Suppressor macrophage treated with lipopolysaccharide for 4 hours (primary cell): ENCODE measurements around the gene TEX51.
A peak's percentile ranks its signal among the peaks of the same experiment; 100 is the strongest.

Source experiments
- DNase-seq: peaks from one replicate; pipeline ENCODE4 v3.0.0-alpha.2; 2020

The TEX51 gene

DNA sequence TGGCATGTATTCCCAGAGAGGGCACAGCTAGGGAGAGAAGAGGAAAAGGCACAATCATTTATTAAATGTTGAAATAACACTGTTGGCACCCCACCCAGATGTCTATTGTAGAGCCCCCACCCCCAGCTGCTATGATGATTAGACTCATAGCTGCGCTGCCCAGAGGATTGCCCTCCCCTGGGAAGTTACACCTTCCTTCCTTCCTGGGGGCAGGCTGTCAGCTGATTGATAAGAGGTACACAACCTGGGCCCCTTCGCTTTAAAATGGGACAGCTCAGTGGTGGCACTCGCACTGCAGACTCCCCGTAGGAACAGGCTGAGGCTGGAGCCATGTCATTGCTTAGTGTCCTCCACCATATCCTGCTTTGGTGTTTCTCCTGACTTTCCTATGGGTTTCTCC is 18.1 kb downstream of the TEX51 start:
- DNase-seq, result no peak

DNA sequence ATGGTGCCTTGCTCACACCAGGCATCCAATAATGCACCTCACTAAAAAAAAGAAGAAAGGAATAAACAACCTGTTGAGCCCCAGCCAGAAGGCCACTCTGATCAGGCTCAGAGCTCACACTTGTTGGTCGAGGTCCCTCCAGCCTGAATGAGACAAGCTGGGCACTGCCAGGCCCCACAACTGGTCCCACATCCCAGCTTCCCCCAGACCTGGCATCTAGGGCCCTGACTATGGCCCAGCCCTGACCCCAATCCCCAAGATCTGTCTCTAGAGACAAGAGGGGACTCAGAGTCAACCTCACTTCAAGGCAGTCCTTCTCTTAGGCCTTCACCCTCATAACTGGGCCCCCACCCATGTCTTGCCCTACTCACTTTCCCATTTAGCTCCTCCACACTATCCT is 22.4 kb downstream of the TEX51 start:
- no peak for DNase-seq

DNA sequence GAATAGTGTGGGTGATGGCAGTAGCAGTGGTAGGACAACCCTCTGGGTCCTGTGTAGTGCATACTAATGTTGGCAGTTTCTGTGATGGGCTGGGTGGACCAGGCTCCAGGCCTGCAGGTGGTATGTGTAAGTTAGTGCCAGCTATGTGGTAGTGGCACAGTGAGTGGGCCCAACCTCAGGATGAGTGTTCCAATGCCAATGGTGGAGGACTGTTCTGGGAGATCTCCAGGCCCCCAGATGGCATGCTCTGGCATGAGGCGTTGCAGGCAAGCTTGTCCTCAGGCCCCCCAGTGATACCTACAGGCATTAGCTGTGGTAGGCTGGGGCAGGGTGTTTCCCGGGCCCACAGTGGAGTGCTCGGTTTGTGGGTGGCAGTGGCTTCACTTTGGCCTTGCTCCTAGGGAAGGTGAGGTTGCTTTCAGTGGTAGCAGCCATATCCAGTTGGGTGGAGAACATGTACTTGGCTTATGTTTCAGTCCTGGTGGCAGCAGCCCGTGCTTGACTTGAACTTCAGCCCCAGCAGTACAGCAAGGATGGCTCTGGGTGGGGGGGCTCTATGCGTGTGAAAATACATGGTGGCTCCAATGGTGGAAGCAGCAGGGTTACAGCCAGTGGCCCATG is 32.4 kb downstream of the TEX51 start:
- DNase-seq, result no peak

DNA sequence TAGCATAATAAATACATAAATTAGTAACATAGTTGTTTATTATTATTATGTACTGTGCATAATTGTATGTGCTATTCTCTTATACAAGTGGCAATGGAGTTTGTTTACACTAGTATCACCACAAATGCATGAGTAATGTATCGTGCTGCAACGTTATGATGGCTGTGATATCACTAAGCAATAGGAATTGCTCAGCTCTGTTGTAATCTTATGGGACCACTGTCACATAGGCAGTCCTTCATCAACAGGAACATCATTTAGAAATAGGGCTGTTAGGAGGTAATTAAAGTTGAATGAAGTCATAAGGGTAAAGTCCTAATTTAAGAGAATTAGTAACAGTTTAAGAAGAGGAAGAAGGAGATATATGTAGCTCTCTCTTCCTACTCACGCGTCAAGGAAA is 33.8 kb downstream of the TEX51 start:
- DNase-seq, result no peak

DNA sequence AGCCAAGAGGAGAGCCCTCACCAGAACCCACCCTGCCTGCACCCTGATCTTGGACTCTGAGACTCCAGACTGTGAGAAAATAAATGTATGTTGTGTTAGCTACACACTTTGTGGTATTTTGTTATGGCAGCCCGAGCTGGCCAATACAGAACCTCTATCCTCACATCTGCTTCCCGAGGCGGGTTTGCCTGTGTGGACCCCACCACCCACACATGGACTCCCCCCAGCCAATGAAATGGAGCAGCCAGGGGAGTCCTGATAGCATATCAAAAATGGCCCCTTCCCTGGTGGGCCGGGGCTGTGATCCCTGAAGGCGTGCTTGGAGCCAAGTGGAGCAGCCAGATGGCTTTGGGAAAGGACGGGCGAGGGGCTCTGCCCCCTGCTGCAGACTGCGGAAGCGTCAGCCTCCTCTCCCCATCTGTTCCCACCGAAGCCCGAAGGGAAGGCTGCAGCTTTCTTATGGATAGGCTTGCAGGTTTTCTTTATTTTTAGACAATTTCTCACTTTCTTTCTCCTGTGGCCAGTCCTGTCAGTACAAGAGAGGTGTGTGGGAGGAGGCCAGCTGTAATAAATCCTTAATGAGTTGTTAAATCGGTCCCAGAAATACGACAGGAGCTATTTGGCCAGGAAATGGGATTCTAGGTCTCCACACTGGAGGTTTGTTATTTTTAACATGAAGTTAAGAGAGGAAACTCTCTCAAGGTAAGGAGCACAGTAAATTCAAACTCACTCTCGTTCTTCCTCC is 34.4 kb downstream of the TEX51 start:
- DNase-seq, result no peak

DNA sequence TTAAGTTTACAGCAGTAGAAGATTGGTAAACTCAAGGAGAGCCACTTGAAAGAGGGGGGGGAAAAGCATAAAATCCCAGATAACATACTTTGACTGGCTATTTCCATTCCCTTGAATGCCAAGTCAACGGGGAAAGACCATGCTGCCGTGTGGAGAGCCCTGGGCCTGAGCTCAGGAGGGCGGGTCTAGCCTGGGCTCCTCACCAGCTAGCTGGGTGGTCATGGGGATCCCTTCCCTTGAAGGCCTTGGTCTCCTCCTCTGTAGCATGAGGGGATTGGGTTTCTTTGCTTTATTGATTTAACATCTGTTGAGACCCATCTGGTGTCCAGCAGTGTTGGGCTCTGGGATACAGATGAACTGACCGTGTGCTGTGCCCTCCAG is 35.0 kb downstream of the TEX51 start:
- no peak for DNase-seq

DNA sequence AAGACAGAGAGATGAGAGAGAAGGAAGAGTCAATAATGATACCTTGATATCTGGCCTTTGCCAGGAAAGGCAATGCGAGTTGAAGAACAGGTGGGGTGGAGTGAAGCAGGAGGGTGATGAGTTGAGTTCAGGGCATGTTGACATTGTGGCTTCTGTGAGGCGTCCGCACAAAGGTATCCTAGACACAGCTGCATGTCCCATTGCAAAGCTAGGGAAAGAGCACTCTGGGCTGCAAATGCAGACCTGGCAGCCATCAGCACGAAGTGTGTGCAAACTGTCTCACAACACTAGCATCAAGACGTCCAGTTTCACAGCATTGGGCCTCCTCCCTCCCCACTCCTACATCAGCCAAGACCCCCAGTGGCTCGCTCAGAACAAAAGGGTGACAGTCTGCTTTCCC is 36.1 kb downstream of the TEX51 start:
- no peak for DNase-seq

DNA sequence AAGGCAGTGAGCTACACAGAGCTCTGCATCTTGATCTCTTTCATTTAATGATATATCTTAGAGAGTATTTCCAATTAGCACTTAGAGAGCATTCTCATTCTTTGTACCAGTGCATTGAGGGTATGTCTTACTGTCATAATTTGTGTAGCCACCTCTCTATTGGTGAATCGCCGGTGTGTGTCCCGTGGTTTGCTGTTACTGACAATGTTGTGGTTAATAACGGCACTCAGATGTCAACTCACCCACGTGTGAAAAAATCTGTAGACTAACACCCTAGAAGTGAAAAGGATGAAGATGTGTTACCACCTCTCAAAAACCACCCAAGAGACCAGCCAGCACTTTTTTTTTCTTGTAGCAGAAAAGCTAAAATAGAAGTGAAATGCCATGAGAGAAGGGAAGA is 37.1 kb downstream of the TEX51 start:
- no peak for DNase-seq

DNA sequence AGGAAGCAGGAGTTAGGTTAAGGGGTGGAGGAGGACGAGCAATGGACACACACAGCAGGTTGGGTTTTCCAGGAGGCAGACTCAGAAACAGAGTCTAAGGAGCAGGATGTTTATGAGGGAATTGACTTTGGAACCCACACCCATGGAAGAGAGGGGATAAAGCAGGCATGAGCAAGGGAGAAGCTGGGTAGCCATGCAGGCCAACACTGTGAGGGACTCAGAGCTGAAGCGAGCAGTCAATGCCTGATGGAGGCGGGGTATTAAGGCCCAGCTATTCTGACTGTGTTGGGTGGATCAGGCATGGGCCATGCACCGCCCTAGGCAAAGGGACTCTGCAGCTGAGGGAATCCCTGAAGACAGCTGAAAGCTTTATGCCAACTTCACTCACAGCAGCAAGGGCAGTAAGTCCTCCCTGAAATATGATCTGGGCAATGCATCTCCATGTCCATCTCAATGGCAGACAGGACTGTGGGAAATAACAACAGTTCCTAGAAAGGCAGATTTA is 37.6 kb downstream of the TEX51 start:
- no peak for DNase-seq

DNA sequence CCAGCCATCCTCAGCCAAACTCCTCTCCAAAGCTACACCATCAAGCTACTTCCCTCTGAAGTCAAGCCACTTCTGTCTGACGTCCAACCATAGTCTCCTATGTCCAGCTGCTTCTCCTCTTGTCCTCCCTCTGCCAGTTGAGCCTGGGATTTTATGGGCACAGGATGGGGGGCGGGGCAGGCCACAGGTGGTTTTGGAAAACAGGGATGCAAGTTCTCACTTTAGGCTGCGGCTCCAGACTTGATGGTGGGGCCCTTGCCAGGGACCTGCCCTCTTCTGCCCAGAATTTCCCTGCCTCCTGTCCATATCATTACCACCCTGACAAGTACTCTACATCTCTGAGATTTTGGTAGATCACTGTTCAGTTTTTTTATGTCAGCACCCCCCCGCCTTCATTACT is 41.6 kb downstream of the TEX51 start:
- DNase-seq, result no peak

DNA sequence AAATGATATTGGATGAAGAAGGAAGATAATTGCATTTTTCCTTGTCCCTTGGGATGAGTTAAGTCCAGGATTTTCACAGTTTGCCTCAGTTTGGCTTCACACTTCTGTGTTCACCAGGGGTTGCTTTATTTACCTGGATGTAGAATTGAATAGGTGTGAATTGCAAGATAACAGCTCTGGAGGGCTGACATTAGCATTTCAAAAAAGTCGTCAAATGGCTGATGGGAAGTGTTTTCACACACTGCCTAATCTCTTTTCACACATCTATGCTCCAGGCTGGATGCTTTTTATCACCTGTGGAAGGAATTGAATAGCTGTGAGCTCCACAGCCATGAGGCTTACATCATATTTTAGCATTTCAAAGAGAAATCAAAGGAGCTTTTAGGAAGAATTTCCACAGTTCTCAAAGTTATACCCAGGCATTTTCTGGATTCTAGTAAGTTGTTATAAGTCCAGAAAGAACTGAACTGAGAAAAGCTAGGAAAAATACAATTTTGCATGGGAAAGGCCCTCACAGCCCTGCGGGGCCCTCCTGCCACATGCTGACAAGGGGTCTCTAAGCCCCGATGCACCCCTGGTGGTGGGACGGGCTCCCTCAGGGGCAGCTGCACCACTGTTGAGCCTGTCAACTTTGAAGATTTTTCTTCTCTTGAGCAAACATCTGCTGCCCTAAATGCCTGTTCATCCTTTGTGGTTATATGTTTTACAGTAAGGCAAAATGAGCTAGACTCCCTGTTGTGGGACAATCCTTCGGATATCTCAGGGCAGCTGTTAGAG is 43.9 kb downstream of the TEX51 start:
- no peak for DNase-seq

DNA sequence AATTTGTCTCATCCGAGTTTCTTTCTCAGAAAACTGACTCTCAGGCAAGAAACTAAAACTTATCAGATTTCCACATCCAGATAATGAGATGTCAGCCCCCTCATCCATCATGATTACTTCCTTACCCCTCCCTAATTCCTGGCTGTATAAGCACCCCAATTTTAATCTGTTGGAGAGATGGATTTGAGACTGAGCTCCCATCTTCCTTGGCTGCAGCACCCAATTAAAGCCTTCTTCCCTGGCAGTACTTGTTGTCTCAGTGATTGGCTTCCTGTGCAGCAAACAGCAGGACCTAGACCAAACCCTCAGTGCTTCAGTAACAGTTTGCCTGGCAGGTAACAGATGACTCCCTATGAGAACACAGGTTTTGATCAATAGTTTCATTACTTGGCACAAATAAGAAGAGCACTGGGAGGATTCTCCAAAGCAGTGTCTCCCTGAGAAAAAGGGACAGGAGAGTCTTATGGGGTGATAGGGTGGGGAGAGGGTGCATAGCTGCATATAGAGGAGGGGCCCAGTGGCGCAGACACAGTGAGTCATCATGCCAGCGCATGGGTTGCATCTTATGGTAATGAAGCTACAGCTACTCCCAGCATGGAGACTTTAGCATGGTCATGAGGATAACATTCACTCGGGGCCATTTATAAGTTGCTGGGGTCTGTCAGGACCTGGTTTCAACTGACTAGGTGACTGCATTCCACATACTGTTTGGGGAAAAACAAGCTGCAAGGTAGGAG is 45.1 kb downstream of the TEX51 start:
- DNase-seq, result no peak

DNA sequence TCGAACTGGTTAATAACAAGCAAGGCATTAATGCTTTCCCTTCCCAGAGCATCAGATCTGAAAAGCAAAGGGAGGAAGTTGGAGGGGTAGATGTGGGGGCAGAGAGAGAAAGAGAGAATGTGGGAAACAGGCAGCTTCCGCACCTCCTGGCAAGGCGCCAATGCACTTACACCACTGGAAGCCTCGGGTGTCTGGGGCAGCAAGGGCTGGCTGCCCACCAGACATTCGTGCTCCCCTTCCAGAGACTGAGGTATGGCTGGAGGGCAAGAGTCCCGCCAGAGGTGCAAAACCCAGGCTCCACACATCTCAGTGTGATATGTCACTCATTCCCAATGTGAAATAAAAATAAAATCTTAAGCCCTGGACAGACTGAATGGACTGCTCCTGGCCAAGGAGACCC is 46.4 kb downstream of the TEX51 start:
- no peak for DNase-seq

DNA sequence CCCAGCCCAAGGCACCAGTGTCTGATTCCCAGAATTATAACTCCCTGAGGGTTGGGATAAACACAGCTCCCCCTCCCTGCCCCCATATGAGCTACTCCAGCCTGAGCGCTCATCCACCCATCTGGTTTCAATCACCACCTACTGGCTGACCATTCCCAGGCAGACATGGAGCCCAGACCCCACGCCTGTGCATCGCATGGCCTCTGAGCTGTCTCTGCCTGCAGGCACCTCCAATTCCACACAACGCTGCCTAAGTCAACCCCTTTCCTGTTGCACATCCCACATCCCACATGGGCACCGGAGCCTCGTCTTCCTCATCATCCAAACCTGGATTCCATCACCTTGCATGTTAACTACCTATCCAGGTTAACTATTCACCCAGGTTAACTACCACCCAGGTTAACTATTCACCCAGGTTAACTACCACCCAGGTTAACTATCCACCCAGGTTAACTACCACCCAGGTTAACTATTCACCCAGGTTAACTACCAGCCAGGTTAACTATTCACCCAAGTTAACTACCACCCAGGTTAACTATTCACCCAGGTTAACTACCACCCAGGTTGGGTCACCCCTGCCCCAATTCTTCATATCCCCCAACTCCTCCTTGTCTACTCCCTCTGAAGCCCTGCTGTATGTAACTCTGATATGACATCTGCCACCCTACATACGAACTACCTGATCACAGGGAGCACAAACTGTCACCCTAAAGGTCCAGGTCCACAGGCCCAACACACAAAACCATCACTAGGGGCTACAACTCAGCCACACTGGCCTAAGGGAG is 47.8 kb downstream of the TEX51 start:
- DNase-seq, result no peak

DNA sequence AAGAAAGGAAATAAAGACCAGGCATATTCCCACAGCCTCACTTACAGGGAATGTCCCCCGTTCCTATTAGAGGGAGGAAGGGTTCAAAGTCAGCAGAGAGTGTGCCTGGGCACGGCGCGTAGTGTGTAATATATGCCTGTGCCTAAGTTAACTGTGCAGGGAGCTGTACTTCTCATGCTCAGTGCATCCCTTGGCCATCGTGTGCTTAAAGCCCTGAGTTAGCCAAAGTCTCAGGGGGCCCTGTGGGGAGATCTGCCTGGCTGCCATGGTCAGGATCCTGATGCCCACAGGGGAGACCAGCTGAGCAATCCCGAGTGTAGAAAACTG is 48.4 kb downstream of the TEX51 start:
- DNase-seq, result no peak

DNA sequence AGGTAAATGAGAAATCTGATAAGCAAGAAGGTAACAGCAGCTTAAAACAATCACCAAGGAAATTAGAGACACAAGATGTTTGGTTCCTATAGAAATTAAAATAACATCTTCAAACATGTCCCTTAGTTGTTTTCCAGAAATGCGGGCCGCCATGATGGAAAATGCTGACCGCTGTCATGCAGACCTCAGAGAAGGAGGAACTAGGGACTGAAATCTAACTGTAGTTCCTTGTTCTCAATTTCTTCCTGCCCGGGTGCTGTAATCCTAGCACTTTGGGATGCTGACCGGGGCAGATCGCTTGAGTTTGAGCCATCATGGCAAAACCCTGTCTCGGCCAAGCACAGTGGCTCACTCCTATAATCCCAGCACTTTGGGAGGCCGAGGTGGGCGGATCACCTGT is 51.1 kb downstream of the TEX51 start:
- peak; percentile 30 for DNase-seq

DNA sequence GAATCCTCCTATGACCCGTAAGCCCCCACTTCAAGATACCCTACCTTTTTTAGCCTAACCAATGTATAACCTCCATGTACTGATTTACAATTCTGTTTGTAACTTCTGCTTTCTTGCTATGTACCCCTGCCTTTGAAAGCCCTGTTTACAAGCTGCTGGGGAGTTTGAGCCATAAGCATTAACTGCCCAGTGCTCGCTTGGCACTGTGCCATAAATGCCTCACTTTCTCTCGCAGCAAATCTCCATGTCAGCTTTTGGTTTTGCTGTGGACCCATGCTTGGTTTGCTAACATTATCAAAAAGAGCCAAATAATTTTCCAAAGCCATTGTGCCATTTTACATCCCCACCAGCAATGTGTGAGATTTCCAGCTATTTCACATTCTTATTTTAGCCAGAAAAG is 51.8 kb downstream of the TEX51 start:
- DNase-seq, result no peak
